PC-3 (cell line): ENCODE data around the gene GIMAP2. TPM values are rescaled to one million over a fixed set of nuclear protein-coding genes. Genes with fewer than 3 reads are reported as not detected.
"Not testable (repeated sequence)": the region's sequence is repeated elsewhere in the genome, so short reads cannot be mapped to it uniquely, and the experiment has no call there.

Experiments
- ATAC-seq: fragments of 200-7000 bp; cut with Tn5 transposase; 2 replicates; pipeline ENCODE4 v1.9.1; 2020; ENCODE audit warnings: mild to moderate bottlenecking, moderate library complexity
- BruUV-seq: library from RNA; stranded (reverse); fragments of 400-500 nt; replicated peaks from 2 replicates; lab custom pipeline; 2021; lab: Mats Ljungman, UMichigan
- CTCF ChIA-PET: fragments of 300-600 bp; sonication (Branson Sonifier 250); formaldehyde crosslinking; loops from one replicate; lab custom pipeline; 2022; ENCODE audit warnings: antibody characterized with exemption; lab: Charles Lee
- POLR2A ChIA-PET: fragments of 300-600 bp; sonication (Branson Sonifier 250); formaldehyde crosslinking; loops from one replicate; lab custom pipeline; 2022; ENCODE audit warnings: antibody characterized with exemption; ENCODE audit not compliant: unreplicated experiment; lab: Charles Lee
- DNase-seq: peaks from one replicate; pipeline ENCODE4 v3.0.0-alpha.2; 2015
- H2AFZ ChIP-seq: fragments of 300-600 bp; sonication (generic); 2 replicates; pipeline ENCODE4 v1.6.0; 2016; ENCODE audit warnings: antibody characterized with exemption, low read length
- H3F3A ChIP-seq: fragments of 300-600 bp; sonication (generic); one replicate; pipeline ENCODE4 v1.6.0; 2017; ENCODE audit warnings: antibody characterized with exemption, low read length, control low read depth, mild to moderate bottlenecking; ENCODE audit not compliant: unreplicated experiment
- H3K27ac ChIP-seq: fragments of 300-600 bp; sonication (generic); 2 replicates; pipeline ENCODE4 v1.5.1; 2016; ENCODE audit warnings: mild to moderate bottlenecking, low read length
- H3K27me3 ChIP-seq: fragments of 300-600 bp; sonication (generic); 2 replicates; pipeline ENCODE4 v1.6.1; 2016; ENCODE audit warnings: low read length, mixed read lengths
- H3K36me3 ChIP-seq: fragments of 300-600 bp; sonication (generic); 2 replicates; pipeline ENCODE4 v1.6.1; 2016; ENCODE audit warnings: low read depth, mixed run types, low read length, mixed read lengths
- H3K4me1 ChIP-seq: fragments of 300-600 bp; sonication (generic); 2 replicates; pipeline ENCODE4 v1.5.1; 2016; ENCODE audit warnings: low read length; ENCODE audit not compliant: insufficient read depth
- H3K4me2 ChIP-seq: fragments of 300-600 bp; sonication (generic); 2 replicates; pipeline ENCODE4 v1.6.0; 2016; ENCODE audit warnings: low read length
- H3K4me3 ChIP-seq: fragments of 300-600 bp; sonication (generic); 2 replicates; pipeline ENCODE4 v1.5.1; 2016; ENCODE audit warnings: mild to moderate bottlenecking, low read length, mixed read lengths
- H3K79me2 ChIP-seq: fragments of 300-600 bp; sonication (generic); 2 replicates; pipeline ENCODE4 v1.6.1; 2017; ENCODE audit warnings: low read length, mixed read lengths
- H3K9ac ChIP-seq: fragments of 300-600 bp; sonication (generic); 2 replicates; pipeline ENCODE4 v1.6.0; 2016; ENCODE audit warnings: mild to moderate bottlenecking, low read length
- H3K9me2 ChIP-seq: fragments of 300-600 bp; sonication (generic); replicated peaks from 2 replicates; pipeline ENCODE4 v1.6.1; 2016; ENCODE audit warnings: mixed run types, low read length, mixed read lengths
- H3K9me3 ChIP-seq: fragments of 300-600 bp; sonication (generic); 2 replicates; pipeline ENCODE4 v1.6.1; 2016; ENCODE audit warnings: low read length, mixed read lengths
- H4K20me1 ChIP-seq: fragments of 300-600 bp; sonication (generic); 2 replicates; pipeline ENCODE4 v1.6.1; 2016; ENCODE audit warnings: low read length, mixed read lengths
- EZH2 ChIP-seq: fragments of 300-600 bp; sonication (generic); IDR thresholded peaks from one replicate; pipeline ENCODE4 v1.6.1; 2017; ENCODE audit warnings: antibody characterized with exemption, mild to moderate bottlenecking, low read length; ENCODE audit not compliant: unreplicated experiment
- EZH2phosphoT487 ChIP-seq: fragments of 300-600 bp; sonication (generic); IDR thresholded peaks from 2 replicates; pipeline ENCODE4 v1.6.1; 2018; ENCODE audit warnings: mild to moderate bottlenecking, antibody characterized with exemption, low read length, borderline replicate concordance
- intact Hi-C: fragments of 100-400 bp; cut with micrococcal nuclease; formaldehyde crosslinking; loops from 2 replicates; pipeline ENCODE4 v1.9.0; 2023
- total RNA-seq: library from RNA; depleted of rRNA; stranded (reverse); fragments of >200 nt; gene quantifications from 2 replicates; pipeline ENCODE4 v1.2.3, GENCODE V29; 2014
- TF ChIP-seq, protein P1 (sequence below): fragments of 300-600 bp; sonication (generic); conservative IDR thresholded peaks from 2 replicates; pipeline ENCODE4 v1.5.1; 2017; ENCODE audit warnings: antibody characterized with exemption, low read depth, mild to moderate bottlenecking, low read length

GIMAP2 gene
- total RNA-seq, 1 experiment from 2014 or later = not detected

DNA sequence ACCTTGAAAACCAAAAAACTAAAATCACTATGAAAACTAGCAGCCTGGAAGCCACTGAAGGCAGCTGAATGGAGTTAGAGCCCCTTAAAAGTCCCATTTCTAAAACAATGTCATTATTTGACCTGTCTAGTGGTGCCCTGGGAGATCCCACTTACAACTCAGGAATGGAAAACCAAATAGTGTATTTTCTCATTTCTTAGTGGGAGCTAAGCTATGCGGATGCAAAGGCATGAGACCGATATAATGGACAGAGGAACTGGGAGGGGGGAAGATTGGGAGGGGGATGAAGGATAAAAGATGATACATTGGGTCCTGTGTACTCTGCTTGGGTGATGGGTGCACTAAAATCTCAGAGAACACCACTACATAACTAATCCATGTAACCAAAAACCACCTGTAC lies 9.8 kb upstream of the GIMAP2 start:
- H3K4me2 ChIP-seq = no peak overlapping the region
- ATAC-seq = no peak
- H3K4me1 ChIP-seq = no peaks in the 10 kb centered on the region
- H2AFZ ChIP-seq = no peak overlapping the region
- no peak overlapping the region for H3K27ac ChIP-seq
- H3K9me2 ChIP-seq = no peaks in the 10 kb centered on the region
- H3K9me3 ChIP-seq = no peaks in the 10 kb centered on the region
- TF ChIP-seq EZH2phosphoT487 (no peak), EZH2 (no peak)
- TF ChIP-seq, protein P1, sequence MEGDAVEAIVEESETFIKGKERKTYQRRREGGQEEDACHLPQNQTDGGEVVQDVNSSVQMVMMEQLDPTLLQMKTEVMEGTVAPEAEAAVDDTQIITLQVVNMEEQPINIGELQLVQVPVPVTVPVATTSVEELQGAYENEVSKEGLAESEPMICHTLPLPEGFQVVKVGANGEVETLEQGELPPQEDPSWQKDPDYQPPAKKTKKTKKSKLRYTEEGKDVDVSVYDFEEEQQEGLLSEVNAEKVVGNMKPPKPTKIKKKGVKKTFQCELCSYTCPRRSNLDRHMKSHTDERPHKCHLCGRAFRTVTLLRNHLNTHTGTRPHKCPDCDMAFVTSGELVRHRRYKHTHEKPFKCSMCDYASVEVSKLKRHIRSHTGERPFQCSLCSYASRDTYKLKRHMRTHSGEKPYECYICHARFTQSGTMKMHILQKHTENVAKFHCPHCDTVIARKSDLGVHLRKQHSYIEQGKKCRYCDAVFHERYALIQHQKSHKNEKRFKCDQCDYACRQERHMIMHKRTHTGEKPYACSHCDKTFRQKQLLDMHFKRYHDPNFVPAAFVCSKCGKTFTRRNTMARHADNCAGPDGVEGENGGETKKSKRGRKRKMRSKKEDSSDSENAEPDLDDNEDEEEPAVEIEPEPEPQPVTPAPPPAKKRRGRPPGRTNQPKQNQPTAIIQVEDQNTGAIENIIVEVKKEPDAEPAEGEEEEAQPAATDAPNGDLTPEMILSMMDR = no peak
- H3K4me3 ChIP-seq = no peak overlapping the region
- intact Hi-C loops = no loop called here
- H3K79me2 ChIP-seq = no peaks in the 10 kb centered on the region
- POLR2A ChIA-PET = no interaction called here
- no TSS peak for BruUV-seq
- CTCF ChIA-PET = no interaction called here
- H3K9ac ChIP-seq = no peak overlapping the region
- H3K36me3 ChIP-seq = no peaks in the 10 kb centered on the region
- no peaks in the 10 kb centered on the region for H4K20me1 ChIP-seq
- peaks cover 10% of the 10 kb centered on the region; the same call in 1 of the 2 replicates for H3K27me3 ChIP-seq
- no peaks in the 10 kb centered on the region for H3F3A ChIP-seq
- DNase-seq = no peak

DNA sequence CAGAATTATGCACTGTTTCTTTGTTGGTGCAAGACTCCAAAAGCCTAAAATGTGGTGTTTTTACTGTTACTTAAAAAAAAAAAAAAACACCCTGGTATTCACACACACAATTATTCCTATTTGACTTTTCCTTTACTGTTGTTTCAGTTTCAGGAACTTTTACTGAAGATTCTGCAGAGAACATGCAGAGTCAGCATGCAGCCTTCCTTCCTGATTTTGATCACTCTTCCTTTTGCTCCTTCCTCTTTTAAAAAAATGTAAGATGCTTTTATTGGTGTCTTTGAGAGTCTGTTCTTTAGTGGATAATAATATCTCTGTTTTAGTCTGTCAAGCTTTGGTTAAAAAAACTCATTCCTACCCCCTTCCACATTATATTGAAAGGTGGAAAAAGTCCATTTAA lies 9.2 kb upstream of the GIMAP2 start:
- H2AFZ ChIP-seq, H4K20me1 ChIP-seq, H3K4me2 ChIP-seq, H3K9me3 ChIP-seq, DNase-seq, CTCF ChIA-PET, ATAC-seq, H3K9me2 ChIP-seq, H3K4me3 ChIP-seq, BruUV-seq, H3K4me1 ChIP-seq, H3K9ac ChIP-seq, H3K27ac ChIP-seq, POLR2A ChIA-PET, H3F3A ChIP-seq, intact Hi-C loops, H3K27me3 ChIP-seq, H3K79me2 ChIP-seq, H3K36me3 ChIP-seq: not testable (repeated sequence)

DNA sequence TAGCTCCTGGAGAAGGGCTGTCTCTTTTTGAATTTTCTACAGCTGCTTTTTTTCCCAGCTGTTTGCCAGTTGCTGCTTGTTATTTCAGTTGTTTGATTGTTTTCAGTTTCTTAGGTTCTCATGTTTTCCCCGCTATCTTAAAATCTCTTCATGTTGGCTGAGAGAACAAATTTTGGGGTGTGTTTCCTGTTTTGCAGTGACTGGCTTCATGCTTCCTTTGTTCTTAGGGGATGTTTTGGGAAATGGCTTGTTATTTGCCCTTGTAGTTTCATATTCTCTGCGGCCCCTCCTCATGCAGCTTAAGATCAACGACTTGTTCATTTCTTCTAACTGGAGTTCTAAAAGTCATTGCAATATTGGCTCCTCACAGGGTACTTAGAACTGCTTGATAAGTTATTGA lies 8.7 kb upstream of the GIMAP2 start:
- H3K9me2 ChIP-seq, ATAC-seq, H3K9me3 ChIP-seq, H3K4me1 ChIP-seq, H3K4me3 ChIP-seq, H3K4me2 ChIP-seq, POLR2A ChIA-PET, H3K9ac ChIP-seq, H3K27ac ChIP-seq, BruUV-seq, H4K20me1 ChIP-seq, intact Hi-C loops, CTCF ChIA-PET, H3F3A ChIP-seq, H2AFZ ChIP-seq, DNase-seq, H3K79me2 ChIP-seq, H3K36me3 ChIP-seq, H3K27me3 ChIP-seq: not testable (repeated sequence)

DNA sequence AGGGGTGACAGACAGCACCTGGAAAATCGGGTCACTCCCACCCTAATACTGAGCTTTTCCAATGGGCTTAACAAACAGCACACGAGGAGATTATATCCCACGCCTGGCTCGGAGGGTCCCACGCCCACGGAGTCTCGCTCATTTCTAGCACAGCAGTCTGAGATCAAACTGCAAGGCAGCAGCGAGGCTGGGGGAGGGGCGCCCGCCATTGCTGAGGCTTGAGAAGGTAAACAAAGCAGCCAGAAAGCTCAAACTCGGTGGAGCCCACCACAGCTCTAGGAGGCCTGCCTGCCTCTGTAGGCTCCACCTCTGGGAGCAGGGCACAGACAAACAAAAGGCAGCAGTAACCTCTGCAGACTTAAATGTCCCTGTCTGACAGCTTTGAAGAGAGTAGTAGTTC lies 6.9 kb upstream of the GIMAP2 start:
- intact Hi-C loops, H3K9me3 ChIP-seq, H4K20me1 ChIP-seq, H3K9me2 ChIP-seq, H3K27me3 ChIP-seq, H3F3A ChIP-seq, H3K4me3 ChIP-seq, POLR2A ChIA-PET, H3K36me3 ChIP-seq, H3K4me2 ChIP-seq, ATAC-seq, BruUV-seq, H2AFZ ChIP-seq, H3K9ac ChIP-seq, H3K4me1 ChIP-seq, H3K79me2 ChIP-seq, DNase-seq, CTCF ChIA-PET, H3K27ac ChIP-seq: not testable (repeated sequence)

DNA sequence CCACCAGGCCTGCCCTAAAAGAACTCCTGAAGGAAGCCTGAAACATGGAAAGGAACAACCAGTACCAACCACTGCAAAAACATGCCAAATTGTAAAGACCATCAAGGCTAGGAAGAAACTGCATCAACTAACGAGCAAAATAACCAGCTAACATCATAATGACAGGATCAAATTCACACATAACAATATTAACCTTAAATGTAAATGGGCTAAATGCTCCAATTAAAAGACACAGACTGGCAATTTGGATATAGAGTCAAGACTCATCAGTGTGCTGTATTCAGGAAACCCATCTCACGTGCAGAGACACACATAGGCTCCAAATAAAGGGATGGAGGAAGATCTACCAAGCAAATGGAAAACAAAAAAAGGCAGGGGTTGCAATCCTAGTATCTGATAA lies 5.1 kb upstream of the GIMAP2 start:
- intact Hi-C loops, H2AFZ ChIP-seq, CTCF ChIA-PET, H3K9me3 ChIP-seq, H3K4me3 ChIP-seq, H3K79me2 ChIP-seq, H3K27me3 ChIP-seq, H3F3A ChIP-seq, H3K27ac ChIP-seq, H4K20me1 ChIP-seq, ATAC-seq, H3K4me2 ChIP-seq, H3K9me2 ChIP-seq, H3K9ac ChIP-seq, H3K36me3 ChIP-seq, BruUV-seq, H3K4me1 ChIP-seq, POLR2A ChIA-PET, DNase-seq: not testable (repeated sequence)
